DOHH2 (cell line): ENCODE measurements around the gene SLC27A1.

Source experiments
- H3F3A ChIP-seq: fragments of 200-600 bp; sonication (generic), shearing (Covaris generic); 2 replicates; pipeline ENCODE4 v1.6.0; 2016; ENCODE audit warnings: antibody characterized with exemption, mild to moderate bottlenecking; ENCODE audit not compliant: control insufficient read depth, insufficient read depth
- H3K27ac ChIP-seq: fragments of 200-600 bp; sonication (generic); 2 replicates; pipeline ENCODE4 v1.5.1; 2014; ENCODE audit warnings: low read depth, mild to moderate bottlenecking, low read length, moderate library complexity
- H3K27me3 ChIP-seq: fragments of 200-600 bp; sonication (generic); 2 replicates; pipeline ENCODE4 v1.6.1; 2014; ENCODE audit warnings: mild to moderate bottlenecking, low read length, mixed read lengths; ENCODE audit not compliant: control insufficient read depth
- H3K36me3 ChIP-seq: fragments of 200-600 bp; sonication (generic); 2 replicates; pipeline ENCODE4 v1.6.1; 2014; ENCODE audit warnings: mild to moderate bottlenecking, low read length, moderate library complexity, mixed read lengths; ENCODE audit not compliant: control insufficient read depth
- H3K4me1 ChIP-seq: fragments of 200-600 bp; sonication (generic); 2 replicates; pipeline ENCODE4 v1.6.1; 2014; ENCODE audit warnings: mild to moderate bottlenecking, low read length, mixed read lengths; ENCODE audit not compliant: control insufficient read depth
- H3K4me2 ChIP-seq: fragments of 200-600 bp; sonication (generic); 2 replicates; pipeline ENCODE4 v1.6.0; 2014; ENCODE audit warnings: mild to moderate bottlenecking, low read length, moderate library complexity
- H3K4me3 ChIP-seq: fragments of 200-600 bp; sonication (generic); 2 replicates; pipeline ENCODE4 v1.5.1; 2014; ENCODE audit warnings: mild to moderate bottlenecking, low read length, mixed read lengths
- H3K79me2 ChIP-seq: fragments of 200-600 bp; sonication (generic); 2 replicates; pipeline ENCODE4 v1.6.1; 2014; ENCODE audit warnings: mild to moderate bottlenecking, low read length, mixed read lengths; ENCODE audit not compliant: control insufficient read depth
- H3K9me2 ChIP-seq: fragments of 200-600 bp; sonication (generic); replicated peaks from 2 replicates; pipeline ENCODE4 v1.6.1; 2014; ENCODE audit warnings: mild to moderate bottlenecking, low read length, mixed read lengths; ENCODE audit not compliant: control insufficient read depth
- H3K9me3 ChIP-seq: fragments of 200-600 bp; sonication (generic); 2 replicates; pipeline ENCODE4 v1.6.1; 2014; ENCODE audit warnings: antibody characterized with exemption, low read length, mixed read lengths; ENCODE audit not compliant: control insufficient read depth, insufficient read depth
- H4K20me1 ChIP-seq: fragments of 200-600 bp; sonication (generic); 2 replicates; pipeline ENCODE4 v1.6.0; 2014; ENCODE audit warnings: low read depth, mild to moderate bottlenecking, antibody characterized with exemption, low read length, moderate library complexity; ENCODE audit not compliant: control insufficient read depth, insufficient read depth
- EZH2phosphoT487 ChIP-seq: fragments of 200-600 bp; sonication (generic); IDR thresholded peaks from 2 replicates; pipeline ENCODE4 v1.6.1; 2017; ENCODE audit warnings: borderline replicate concordance, mild to moderate bottlenecking, antibody characterized with exemption, low read length, moderate library complexity, mixed read lengths
- TF ChIP-seq, protein P1 (sequence below): fragments of 200-600 bp; sonication (generic); IDR thresholded peaks from one replicate; pipeline ENCODE4 v1.5.1; 2014; ENCODE audit warnings: antibody characterized with exemption, mild to moderate bottlenecking, low read depth, low read length; ENCODE audit not compliant: poor library complexity, severe bottlenecking

The SLC27A1 gene

DNA sequence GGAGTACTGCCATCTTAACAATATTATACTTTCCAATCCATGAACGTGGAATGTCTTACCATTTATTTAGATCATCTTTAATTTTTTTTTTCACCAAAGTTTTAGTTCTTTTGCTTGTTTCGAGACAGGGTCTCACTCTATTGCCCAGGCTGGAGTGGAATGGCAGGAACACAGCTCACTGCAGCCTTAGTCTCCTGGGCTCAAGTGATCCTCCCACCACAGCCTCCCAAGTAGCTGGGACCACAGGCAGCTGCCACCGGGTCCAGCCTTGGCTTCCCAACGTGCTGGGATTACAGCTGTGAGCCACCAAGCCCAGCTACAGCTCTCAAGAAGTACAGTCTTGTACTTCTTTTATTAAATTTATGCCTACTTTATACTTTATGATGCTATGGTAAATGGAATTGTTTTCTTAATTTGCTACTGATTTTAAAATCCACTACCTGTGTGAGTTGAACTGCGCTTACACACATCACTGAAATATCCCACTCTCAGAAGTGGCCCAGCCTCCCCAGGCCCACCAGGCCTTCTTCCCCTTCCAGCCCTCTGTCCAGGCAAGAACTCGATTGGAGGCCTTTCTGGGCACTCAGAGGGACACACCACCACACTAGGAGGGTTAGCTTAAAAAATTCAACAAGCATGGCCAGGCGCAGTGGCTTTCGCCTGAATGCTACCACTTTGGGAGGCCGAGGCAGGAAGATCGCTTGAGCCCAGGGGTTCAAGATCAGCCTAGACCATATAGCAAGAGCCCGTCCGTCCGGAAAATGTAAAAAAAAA lies 40.1 kb downstream of the SLC27A1 start:
- Histone ChIP-seq H3K79me2 (peaks cover 79% of the 10 kb centered on the region), H3K36me3 (peaks cover 19% of the 10 kb centered on the region), H3K27ac (peak overlapping the region; percentile 90; the same call in 1 of the 2 replicates), H3K4me1 (peaks cover 17% of the 10 kb centered on the region), H3K9me3 (no peaks in the 10 kb centered on the region), H3K4me3 (peak overlapping the region; percentile 95), H3K4me2 (peak overlapping the region; percentile 83), H3K27me3 (no peaks in the 10 kb centered on the region), H3F3A (no peaks in the 10 kb centered on the region), H4K20me1 (no peaks in the 10 kb centered on the region), H3K9me2 (no peaks in the 10 kb centered on the region)
- no peak for TF ChIP-seq EZH2phosphoT487
- TF ChIP-seq, protein P1, sequence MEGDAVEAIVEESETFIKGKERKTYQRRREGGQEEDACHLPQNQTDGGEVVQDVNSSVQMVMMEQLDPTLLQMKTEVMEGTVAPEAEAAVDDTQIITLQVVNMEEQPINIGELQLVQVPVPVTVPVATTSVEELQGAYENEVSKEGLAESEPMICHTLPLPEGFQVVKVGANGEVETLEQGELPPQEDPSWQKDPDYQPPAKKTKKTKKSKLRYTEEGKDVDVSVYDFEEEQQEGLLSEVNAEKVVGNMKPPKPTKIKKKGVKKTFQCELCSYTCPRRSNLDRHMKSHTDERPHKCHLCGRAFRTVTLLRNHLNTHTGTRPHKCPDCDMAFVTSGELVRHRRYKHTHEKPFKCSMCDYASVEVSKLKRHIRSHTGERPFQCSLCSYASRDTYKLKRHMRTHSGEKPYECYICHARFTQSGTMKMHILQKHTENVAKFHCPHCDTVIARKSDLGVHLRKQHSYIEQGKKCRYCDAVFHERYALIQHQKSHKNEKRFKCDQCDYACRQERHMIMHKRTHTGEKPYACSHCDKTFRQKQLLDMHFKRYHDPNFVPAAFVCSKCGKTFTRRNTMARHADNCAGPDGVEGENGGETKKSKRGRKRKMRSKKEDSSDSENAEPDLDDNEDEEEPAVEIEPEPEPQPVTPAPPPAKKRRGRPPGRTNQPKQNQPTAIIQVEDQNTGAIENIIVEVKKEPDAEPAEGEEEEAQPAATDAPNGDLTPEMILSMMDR = no peak

DNA sequence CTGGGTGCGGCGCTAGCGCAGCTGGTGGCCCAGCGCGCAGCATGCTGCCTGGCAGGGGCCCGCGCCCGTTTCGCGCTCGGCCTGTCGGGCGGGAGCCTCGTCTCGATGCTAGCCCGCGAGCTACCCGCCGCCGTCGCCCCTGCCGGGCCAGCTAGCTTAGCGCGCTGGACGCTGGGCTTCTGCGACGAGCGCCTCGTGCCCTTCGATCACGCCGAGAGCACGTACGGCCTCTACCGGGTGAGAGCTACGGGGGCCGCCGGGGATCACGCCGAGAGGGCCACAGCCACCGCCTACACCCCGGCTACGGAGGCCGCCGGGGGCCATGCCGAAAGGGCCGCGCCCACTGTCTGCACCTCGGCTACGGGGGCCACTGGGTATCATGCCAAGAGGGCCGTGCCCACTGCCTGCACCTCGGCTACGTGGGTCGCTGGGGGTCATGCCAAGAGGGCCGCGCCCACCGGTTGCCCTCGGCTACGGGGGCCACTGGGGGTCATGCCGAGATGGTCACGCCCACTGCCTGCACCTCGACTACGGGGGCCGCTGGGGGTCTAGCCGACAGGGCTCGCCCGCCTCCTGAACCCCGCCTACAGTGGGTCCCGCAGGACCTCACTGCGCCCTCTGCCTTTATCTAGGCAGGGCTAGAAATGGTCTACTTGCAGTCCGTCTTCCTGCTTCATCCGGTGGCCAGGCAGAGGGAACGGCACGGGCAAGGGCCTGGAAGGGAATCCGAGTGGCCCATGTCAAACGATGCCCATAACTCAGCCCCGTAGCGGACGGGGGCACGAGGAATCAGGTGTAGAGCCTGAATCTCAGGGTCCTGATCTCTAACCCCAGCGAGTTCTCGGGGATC lies 41.6 kb downstream of the SLC27A1 start:
- Histone ChIP-seq H3K9me3 (no peaks in the 10 kb centered on the region; the same call in 1 of the 2 replicates), H3K4me1 (peaks cover 17% of the 10 kb centered on the region), H4K20me1 (no peaks in the 10 kb centered on the region), H3K27me3 (no peaks in the 10 kb centered on the region), H3K36me3 (peaks cover 34% of the 10 kb centered on the region), H3K9me2 (no peaks in the 10 kb centered on the region), H3K79me2 (peaks cover 75% of the 10 kb centered on the region), H3K27ac (peak overlapping the region; percentile 90), H3F3A (no peaks in the 10 kb centered on the region), H3K4me2 (peak overlapping the region; percentile 83), H3K4me3 (peak overlapping the region; percentile 95)
- TF ChIP-seq, protein P1 = peak; percentile 62
- no peak for TF ChIP-seq EZH2phosphoT487

DNA sequence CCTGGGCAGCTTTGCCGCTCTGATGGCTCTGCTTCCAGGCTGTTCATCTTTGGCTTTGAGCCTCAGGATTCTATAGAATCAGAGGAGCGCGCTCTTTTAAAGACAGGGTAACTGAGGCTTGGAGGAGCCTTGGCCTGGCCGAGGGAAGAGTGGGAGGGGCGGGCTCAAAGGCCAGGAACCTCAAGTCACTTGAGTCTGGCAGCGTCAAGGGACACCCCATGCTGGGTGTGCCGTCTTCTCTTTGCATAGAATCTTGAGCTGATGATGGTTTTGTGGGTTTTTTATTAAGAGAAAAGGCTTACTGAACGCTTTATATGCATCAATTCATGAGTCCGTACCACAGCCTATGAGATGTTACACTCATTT lies 42.2 kb downstream of the SLC27A1 start:
- peak overlapping the region; percentile 90 for H3K27ac ChIP-seq
- H3F3A ChIP-seq = no peaks in the 10 kb centered on the region
- peak overlapping the region; percentile 95 for H3K4me3 ChIP-seq
- peaks cover 74% of the 10 kb centered on the region for H3K79me2 ChIP-seq
- H4K20me1 ChIP-seq = no peaks in the 10 kb centered on the region
- TF ChIP-seq, protein P1 = no peak
- TF ChIP-seq EZH2phosphoT487 = no peak
- H3K36me3 ChIP-seq = peaks cover 40% of the 10 kb centered on the region
- peak overlapping the region; percentile 83 for H3K4me2 ChIP-seq
- H3K9me2 ChIP-seq = no peaks in the 10 kb centered on the region
- peaks cover 3% of the 10 kb centered on the region; the same call in 1 of the 2 replicates for H3K9me3 ChIP-seq
- peaks cover 17% of the 10 kb centered on the region for H3K4me1 ChIP-seq
- H3K27me3 ChIP-seq = no peaks in the 10 kb centered on the region
